Karpas-422 (cell line): ENCODE data around the gene MRPS2. TPM values are rescaled to one million over a fixed set of nuclear protein-coding genes. Genes with fewer than 3 reads are reported as not detected.

Source experiments
- DNase-seq: peaks from one replicate; pipeline ENCODE4 v3.0.0-alpha.2; 2015
- H2AFZ ChIP-seq: fragments of 200-600 bp; sonication (generic); 2 replicates; pipeline ENCODE4 v1.6.1; 2014; ENCODE audit warnings: antibody characterized with exemption, low read length, mixed read lengths
- H3K27ac ChIP-seq: fragments of 200-600 bp; sonication (generic); 2 replicates; pipeline ENCODE4 v1.5.1; 2014; ENCODE audit warnings: mild to moderate bottlenecking, low read length, moderate library complexity
- H3K27me3 ChIP-seq: fragments of 200-600 bp; sonication (generic); 2 replicates; pipeline ENCODE4 v1.6.1; 2014; ENCODE audit warnings: low read length, mixed read lengths
- H3K36me3 ChIP-seq: fragments of 200-600 bp; sonication (generic); 2 replicates; pipeline ENCODE4 v1.6.1; 2014; ENCODE audit warnings: low read length, mixed read lengths; ENCODE audit not compliant: insufficient read depth
- H3K4me1 ChIP-seq: fragments of 200-600 bp; sonication (generic); 2 replicates; pipeline ENCODE4 v1.6.1; 2014; ENCODE audit warnings: mild to moderate bottlenecking, low read length, mixed read lengths
- H3K4me2 ChIP-seq: fragments of 200-600 bp; sonication (generic); 2 replicates; pipeline ENCODE4 v1.6.1; 2014; ENCODE audit warnings: low read length, low read depth, mild to moderate bottlenecking; ENCODE audit not compliant: poor library complexity, severe bottlenecking
- H3K4me3 ChIP-seq: fragments of 200-600 bp; sonication (generic); 2 replicates; pipeline ENCODE4 v1.5.1; 2014; ENCODE audit warnings: mild to moderate bottlenecking, antibody characterized with exemption, low read length, mixed read lengths
- H3K79me2 ChIP-seq: fragments of 200-600 bp; sonication (generic); 2 replicates; pipeline ENCODE4 v1.6.1; 2014; ENCODE audit warnings: mild to moderate bottlenecking, low read length, mixed read lengths
- H3K9ac ChIP-seq: fragments of 200-600 bp; sonication (generic); 2 replicates; pipeline ENCODE4 v1.6.0; 2014; ENCODE audit warnings: low read length
- H3K9me2 ChIP-seq: fragments of 200-600 bp; sonication (generic), shearing (Covaris generic); replicated peaks from 2 replicates; pipeline ENCODE4 v1.6.0; 2014; ENCODE audit warnings: mild to moderate bottlenecking, low read length, moderate library complexity; ENCODE audit not compliant: insufficient read depth
- H3K9me3 ChIP-seq: fragments of 300-700, 200-600 bp; sonication (generic); 2 replicates; pipeline ENCODE4 v1.6.1; 2014; ENCODE audit warnings: low read length, mixed read lengths
- H4K20me1 ChIP-seq: fragments of 200-600 bp; sonication (generic); 2 replicates; pipeline ENCODE4 v1.6.1; 2014; ENCODE audit warnings: mild to moderate bottlenecking, antibody characterized with exemption, low read length, low read depth; ENCODE audit not compliant: insufficient read depth
- total RNA-seq: library from RNA; depleted of rRNA; stranded (reverse); fragments of >200 nt; shearing (Covaris generic); gene quantifications from 2 replicates; pipeline ENCODE4 v1.2.3, GENCODE V29; 2014; ENCODE audit warnings: low replicate concordance

Gene MRPS2
- total RNA-seq, 1 experiment from 2014 or later = 47.9 TPM

- H2AFZ ChIP-seq = no peak overlapping the region
- H3K36me3 ChIP-seq = no peaks in the 10 kb centered on the region
- H3K4me3 ChIP-seq = no peak overlapping the region
- no peak for DNase-seq
- H3K4me2 ChIP-seq = no peak overlapping the region
- no peaks in the 10 kb centered on the region for H3K27me3 ChIP-seq
- H3K9me2 ChIP-seq = no peaks in the 10 kb centered on the region
- H3K9ac ChIP-seq = no peak overlapping the region
- H3K79me2 ChIP-seq = no peaks in the 10 kb centered on the region
- no peaks in the 10 kb centered on the region for H3K4me1 ChIP-seq
- H3K27ac ChIP-seq = no peak overlapping the region
- H3K9me3 ChIP-seq = no peaks in the 10 kb centered on the region
- H4K20me1 ChIP-seq = no peaks in the 10 kb centered on the region; the same call in 1 of the 2 replicates
Observed at GRCh38 chr9:135515083-135515951, 14.8 kb downstream of the MRPS2 start.

- H3K79me2 ChIP-seq = no peaks in the 10 kb centered on the region
Observed at GRCh38 chr9:135516132-135516860, 15.8 kb downstream of the MRPS2 start.

GRCh38 chr9:135517407-135517822 is 16.9 kb downstream of the MRPS2 start:
- no peaks in the 10 kb centered on the region for H3K36me3 ChIP-seq
- no peak overlapping the region for H3K4me3 ChIP-seq
- H3K27ac ChIP-seq = no peak overlapping the region
- H2AFZ ChIP-seq = no peak overlapping the region
- H3K27me3 ChIP-seq = no peaks in the 10 kb centered on the region
- no peaks in the 10 kb centered on the region; the same call in 1 of the 2 replicates for H4K20me1 ChIP-seq
- H3K9me3 ChIP-seq = no peaks in the 10 kb centered on the region
- DNase-seq = no peak
- H3K4me1 ChIP-seq = no peaks in the 10 kb centered on the region
- no peak overlapping the region for H3K4me2 ChIP-seq
- H3K79me2 ChIP-seq = no peaks in the 10 kb centered on the region
- H3K9me2 ChIP-seq = no peaks in the 10 kb centered on the region
- no peak overlapping the region for H3K9ac ChIP-seq

More at GRCh38 chr9:135516132-135516860, 15.8 kb downstream of the MRPS2 start:
- H3K27ac ChIP-seq = no peak overlapping the region
- no peak overlapping the region for H3K4me2 ChIP-seq
- H2AFZ ChIP-seq = no peak overlapping the region
- H3K9ac ChIP-seq = no peak overlapping the region
- no peaks in the 10 kb centered on the region for H3K36me3 ChIP-seq
- H4K20me1 ChIP-seq = no peaks in the 10 kb centered on the region; the same call in 1 of the 2 replicates
- no peak overlapping the region for H3K4me3 ChIP-seq
- H3K9me3 ChIP-seq = no peaks in the 10 kb centered on the region
- no peaks in the 10 kb centered on the region for H3K27me3 ChIP-seq
- no peaks in the 10 kb centered on the region for H3K9me2 ChIP-seq
- DNase-seq = no peak
- no peaks in the 10 kb centered on the region for H3K4me1 ChIP-seq

- H3K9me2 ChIP-seq = no peaks in the 10 kb centered on the region
- no peak overlapping the region for H3K27ac ChIP-seq
- no peak overlapping the region for H3K9ac ChIP-seq
- no peaks in the 10 kb centered on the region for H3K9me3 ChIP-seq
- no peaks in the 10 kb centered on the region for H3K36me3 ChIP-seq
- no peaks in the 10 kb centered on the region for H3K79me2 ChIP-seq
- H3K4me1 ChIP-seq = no peaks in the 10 kb centered on the region
- no peak overlapping the region for H3K4me3 ChIP-seq
- no peak overlapping the region for H3K4me2 ChIP-seq
- no peak overlapping the region for H2AFZ ChIP-seq
- H4K20me1 ChIP-seq = no peaks in the 10 kb centered on the region; the same call in 1 of the 2 replicates
- H3K27me3 ChIP-seq = no peaks in the 10 kb centered on the region
- no peak for DNase-seq
Observed at GRCh38 chr9:135519179-135519971, 18.9 kb downstream of the MRPS2 start.

GRCh38 chr9:135520916-135521607 is 20.6 kb downstream of the MRPS2 start, which contains the start of gene LCN1:
TSS of gene LCN1 (plus strand) at chr9:135521440. CDS start at chr9:135521498, 58 bp downstream.
- Histone ChIP-seq H3K4me3 (no peak within 1 kb of the TSS), H4K20me1 (no peaks in the 10 kb centered on the region)
- DNase-seq = no peak

GRCh38 chr9:135521608-135522095 is 21.2 kb downstream of the MRPS2 start:
- H3K9ac ChIP-seq = no peak overlapping the region
- H3K4me1 ChIP-seq = no peaks in the 10 kb centered on the region
- H3K4me3 ChIP-seq = no peak overlapping the region
- H3K27ac ChIP-seq = no peak overlapping the region
- H3K36me3 ChIP-seq = no peaks in the 10 kb centered on the region
- H2AFZ ChIP-seq = no peak overlapping the region
- H3K9me2 ChIP-seq = no peaks in the 10 kb centered on the region
- no peaks in the 10 kb centered on the region for H3K27me3 ChIP-seq
- H4K20me1 ChIP-seq = no peaks in the 10 kb centered on the region
- H3K79me2 ChIP-seq = no peaks in the 10 kb centered on the region
- H3K9me3 ChIP-seq = no peaks in the 10 kb centered on the region
- no peak overlapping the region for H3K4me2 ChIP-seq
- DNase-seq = no peak

More at GRCh38 chr9:135520916-135521607, 20.6 kb downstream of the MRPS2 start, which contains the start of gene LCN1:
- H3K4me1 ChIP-seq = no peaks in the 10 kb centered on the region
- H3K27me3 ChIP-seq = no peaks in the 10 kb centered on the region
- H3K79me2 ChIP-seq = no peaks in the 10 kb centered on the region
- no peak within 1 kb of the TSS for H2AFZ ChIP-seq
- no peaks in the 10 kb centered on the region for H3K9me2 ChIP-seq
- no peak within 1 kb of the TSS for H3K9ac ChIP-seq
- no peak within 1 kb of the TSS for H3K4me2 ChIP-seq
- H3K27ac ChIP-seq = no peak within 1 kb of the TSS
- H3K9me3 ChIP-seq = no peaks in the 10 kb centered on the region
- H3K36me3 ChIP-seq = no peaks in the 10 kb centered on the region

GRCh38 chr9:135522137-135522877 is 21.8 kb downstream of the MRPS2 start:
- Histone ChIP-seq H2AFZ (no peak overlapping the region), H3K4me1 (no peaks in the 10 kb centered on the region), H4K20me1 (no peaks in the 10 kb centered on the region), H3K9me2 (no peaks in the 10 kb centered on the region), H3K4me2 (no peak overlapping the region), H3K27ac (no peak overlapping the region), H3K9ac (no peak overlapping the region), H3K9me3 (no peaks in the 10 kb centered on the region), H3K27me3 (no peaks in the 10 kb centered on the region), H3K79me2 (no peaks in the 10 kb centered on the region), H3K36me3 (no peaks in the 10 kb centered on the region), H3K4me3 (no peak overlapping the region)
- no peak for DNase-seq
